Measurements from ENCODE around the gene FCHSD2.
A peak's percentile ranks its signal among the peaks of the same experiment; 100 is the strongest.
"Not testable (repeated sequence)": the region's sequence is repeated elsewhere in the genome, so short reads cannot be mapped to it uniquely, and the experiment has no call there.

The FCHSD2 gene

DNA sequence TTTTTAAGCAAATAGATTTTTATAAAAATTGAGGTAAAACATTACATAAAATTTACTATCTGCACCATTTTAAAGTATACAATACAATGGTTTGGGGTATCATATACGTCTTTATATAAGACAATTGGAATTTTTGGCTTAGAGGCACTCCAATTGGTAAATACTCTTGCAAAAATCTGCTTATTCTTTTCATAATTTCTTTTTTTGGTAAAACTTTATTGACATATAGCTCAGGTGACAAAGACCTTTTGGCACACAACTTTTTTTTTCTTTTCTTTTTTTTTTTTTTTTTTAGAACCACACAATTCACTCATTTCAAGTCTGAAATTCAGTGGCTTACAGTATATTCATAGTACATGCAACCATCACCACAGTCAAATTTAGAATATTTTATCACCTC, 270.1 kb downstream of the FCHSD2 start:
- DNase-seq (ENCODE audit: low read depth), result no peak

DNA sequence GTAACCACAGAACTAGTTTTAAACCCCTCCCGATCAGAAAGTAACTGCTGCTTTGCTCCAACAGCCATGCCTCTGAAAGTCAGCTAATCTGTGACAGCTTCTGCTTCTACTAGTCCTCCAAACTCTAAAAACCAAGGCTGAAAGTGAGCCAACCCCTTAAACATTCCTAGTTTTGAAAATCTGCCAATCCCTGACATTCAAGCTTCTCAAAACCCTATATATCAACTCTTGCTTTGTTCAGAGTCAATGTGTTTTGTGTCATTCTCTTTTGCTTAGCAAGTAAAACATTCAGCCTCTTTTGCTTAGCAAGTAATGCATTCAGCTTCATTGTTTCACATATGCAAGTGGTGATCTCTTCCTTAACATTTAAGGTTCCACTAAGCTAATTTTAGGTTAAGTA, 271.0 kb downstream of the FCHSD2 start:
- DNase-seq (ENCODE audit: low read depth), result peak; percentile 25

DNA sequence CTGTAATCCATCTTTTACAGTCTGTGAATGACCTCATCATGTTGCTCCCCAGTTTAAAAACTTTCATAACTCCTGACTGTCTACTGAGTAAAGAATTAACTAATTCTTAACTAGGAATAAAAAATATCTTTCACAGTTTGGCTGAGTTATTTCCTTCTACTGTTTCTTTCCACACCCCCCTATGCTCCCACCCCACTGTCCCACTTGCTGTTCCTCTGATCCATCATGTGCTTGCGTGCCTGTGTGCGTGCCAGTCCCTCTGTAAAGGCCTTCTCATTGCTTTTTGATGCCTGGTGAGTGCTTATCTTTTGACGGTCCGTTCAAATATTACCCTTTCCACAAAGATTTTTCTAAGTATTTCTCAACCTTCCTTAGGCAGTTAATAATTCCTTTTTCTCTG, 272.3 kb downstream of the FCHSD2 start:
- peak; percentile 45 for DNase-seq (ENCODE audit: low read depth)

DNA sequence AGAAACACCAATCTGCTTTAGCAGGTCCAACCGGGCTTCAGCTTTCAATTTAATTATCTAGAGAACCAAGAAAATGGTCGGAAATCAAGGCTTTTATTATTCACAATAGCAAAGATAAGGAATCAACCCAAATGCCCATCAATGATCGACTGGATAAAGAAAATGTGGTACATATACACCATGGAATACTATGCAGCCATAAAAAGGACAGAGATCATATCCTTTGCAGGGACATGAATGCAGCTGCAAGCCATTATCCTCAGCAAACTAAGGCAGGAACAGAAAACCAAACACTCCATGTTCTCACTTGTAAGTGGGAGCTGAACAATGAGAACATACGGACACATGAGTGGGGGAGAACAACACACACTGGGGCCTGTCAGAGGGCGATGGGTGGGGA, 274.1 kb downstream of the FCHSD2 start:
- DNase-seq (ENCODE audit: low read depth), result no peak

DNA sequence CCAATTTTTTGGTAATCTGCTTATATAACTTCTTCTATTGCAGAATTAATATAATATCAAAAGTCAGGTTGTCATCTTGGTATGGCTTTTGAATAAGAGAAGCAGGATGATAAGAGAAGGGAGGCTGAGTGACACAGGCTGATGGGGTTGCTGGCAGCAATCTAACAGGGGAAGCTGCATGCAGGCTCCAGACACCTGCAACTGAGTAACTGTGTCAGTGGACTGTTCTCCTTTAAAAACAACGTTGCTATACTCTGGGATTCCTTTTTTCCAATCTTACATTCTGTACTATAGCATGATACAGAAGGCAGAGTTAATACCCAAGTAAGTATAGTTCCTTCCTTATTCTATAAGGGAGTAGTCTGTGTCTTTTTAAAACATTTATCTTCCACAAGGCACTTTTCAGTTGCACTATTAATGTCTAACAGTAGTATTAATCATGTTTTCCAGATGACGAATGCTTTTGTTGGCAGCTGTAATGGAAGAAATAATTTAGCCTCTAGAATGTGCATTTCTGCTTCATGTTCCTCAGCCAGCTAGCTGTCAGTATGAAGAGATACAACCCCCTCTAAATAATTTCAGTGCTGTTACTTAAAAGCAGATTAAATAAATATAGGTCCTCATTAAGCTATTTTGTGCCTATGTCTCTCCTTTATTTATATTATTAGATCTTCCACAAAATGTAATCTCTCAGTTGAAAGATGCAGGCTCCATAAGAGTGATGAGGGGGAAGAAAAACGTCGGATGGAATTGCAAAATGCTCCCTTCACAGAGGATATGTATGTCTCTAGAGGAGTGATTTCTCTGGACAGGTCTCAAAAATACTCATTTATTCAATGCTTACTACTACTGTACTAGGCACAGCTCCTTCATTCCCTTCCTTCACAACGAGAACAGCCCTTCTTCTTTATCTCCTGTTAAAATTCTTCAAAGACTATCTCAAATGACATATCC, 277.1 kb downstream of the FCHSD2 start:
- peak; percentile 60 for DNase-seq (ENCODE audit: low read depth)

DNA sequence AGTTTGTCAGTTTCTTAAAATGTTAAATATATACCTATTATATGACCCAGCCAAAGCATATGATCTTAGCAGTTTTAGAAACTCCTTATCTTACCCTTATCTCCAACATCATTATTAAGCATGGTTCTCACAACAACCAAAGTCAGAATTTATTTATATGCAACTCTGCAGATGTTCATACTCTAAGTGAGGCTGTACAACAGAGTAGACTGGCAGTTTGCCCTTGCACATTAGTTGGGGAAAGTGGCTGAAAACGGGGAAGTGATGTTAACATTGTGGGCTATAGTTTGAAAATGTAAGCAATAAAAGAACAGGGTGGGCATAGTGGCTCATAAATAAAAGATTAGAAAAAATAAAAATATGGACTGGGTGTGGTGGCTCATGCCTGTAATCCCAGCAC, 278.2 kb downstream of the FCHSD2 start:
- DNase-seq (ENCODE audit: low read depth), result no peak

DNA sequence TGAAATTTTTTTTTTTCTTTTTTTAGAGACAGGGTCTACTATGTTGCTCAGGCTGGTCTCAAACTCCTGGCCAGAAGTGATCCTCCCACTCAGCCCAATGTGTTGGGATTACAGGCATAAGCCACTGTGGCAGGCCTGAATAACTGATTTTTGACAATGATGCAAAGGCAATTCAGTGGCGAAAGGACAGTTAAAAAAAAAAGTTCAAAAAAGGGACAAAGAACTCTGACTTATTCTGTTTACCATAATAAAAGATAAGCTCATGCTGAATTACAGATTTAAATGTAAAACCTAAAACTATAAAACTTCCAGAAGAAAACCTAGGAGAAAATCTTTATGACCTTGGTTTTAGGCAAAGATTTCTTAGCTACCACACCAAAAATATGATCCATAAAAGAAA, 279.0 kb downstream of the FCHSD2 start:
- no peak for DNase-seq (ENCODE audit: low read depth)

DNA sequence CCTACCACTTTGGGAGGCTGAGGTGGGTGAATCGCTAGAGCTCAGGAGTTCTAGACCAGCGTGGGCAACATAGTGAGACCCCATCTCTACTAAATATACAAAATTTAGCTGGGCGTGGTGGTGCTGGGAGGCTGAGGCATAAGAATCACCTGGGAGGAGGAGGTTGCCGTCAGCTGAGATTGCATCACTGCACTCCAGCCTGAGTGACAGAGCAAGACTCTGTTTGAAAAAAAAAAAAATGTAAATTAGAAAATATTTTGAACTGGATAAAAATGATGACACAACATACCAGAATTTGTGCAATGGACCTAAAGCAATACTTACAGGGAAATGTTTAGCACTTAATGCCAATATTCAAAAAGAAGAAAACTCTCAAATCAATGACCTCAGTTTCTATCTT, 281.5 kb downstream of the FCHSD2 start:
- peak; percentile 35 for DNase-seq (ENCODE audit: low read depth)

DNA sequence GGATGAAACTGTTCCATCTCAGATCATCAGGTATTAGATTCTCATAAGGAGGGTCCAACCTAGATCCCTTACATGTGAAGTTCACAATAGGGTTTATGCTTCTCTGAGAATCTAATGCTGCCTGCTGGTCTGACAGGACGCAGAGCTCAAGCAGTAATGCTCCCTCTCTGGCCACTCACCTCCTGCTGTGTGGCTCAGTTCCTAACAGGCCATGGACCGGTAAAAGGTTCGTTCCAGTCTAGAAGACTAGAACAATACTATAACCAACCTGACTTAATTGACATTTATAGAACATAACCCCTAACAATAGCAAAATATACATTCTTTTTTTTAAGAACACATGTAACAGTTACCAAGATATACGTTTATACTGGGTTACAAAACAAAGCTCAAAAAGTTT, 282.1 kb downstream of the FCHSD2 start:
- DNase-seq (ENCODE audit: low read depth), result no peak

DNA sequence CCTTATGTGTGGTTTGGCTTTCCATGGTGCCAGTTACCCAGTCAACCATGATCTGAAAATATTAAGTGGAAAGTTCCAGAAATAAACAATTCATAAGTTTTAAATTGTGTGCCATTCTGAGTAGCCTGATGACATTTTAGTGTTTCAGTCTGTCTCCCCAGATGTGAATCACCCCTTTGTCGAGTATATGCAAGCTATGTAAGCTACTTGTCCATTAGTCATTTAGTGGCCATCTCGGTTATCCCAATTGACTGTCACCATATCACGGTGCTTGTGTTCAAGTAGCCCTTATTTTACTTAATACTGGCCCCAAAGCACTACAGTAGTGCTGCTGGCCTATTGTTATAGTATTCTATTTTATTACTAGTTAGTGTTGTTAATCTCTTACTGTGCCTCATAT, 283.0 kb downstream of the FCHSD2 start:
- no peak for DNase-seq (ENCODE audit: low read depth)

DNA sequence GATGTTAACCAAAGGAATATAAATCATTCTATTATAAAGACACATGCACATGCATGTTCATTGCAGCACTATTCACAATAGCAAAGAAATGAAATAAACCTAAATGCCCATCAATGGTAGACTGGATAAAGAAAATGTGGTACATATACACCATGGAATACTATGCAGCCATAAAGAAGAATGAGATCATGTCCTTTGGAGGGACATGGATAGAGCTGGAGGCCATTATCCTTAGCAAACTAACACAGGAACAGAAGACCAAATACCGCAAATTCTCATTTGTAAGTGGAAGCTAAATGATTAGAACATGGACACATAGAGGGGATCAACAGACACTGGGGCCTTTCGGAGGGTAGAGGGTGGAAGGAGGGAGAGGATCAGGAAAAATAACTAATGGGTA, 283.9 kb downstream of the FCHSD2 start:
- DNase-seq (ENCODE audit: low read depth), result not testable (repeated sequence)

DNA sequence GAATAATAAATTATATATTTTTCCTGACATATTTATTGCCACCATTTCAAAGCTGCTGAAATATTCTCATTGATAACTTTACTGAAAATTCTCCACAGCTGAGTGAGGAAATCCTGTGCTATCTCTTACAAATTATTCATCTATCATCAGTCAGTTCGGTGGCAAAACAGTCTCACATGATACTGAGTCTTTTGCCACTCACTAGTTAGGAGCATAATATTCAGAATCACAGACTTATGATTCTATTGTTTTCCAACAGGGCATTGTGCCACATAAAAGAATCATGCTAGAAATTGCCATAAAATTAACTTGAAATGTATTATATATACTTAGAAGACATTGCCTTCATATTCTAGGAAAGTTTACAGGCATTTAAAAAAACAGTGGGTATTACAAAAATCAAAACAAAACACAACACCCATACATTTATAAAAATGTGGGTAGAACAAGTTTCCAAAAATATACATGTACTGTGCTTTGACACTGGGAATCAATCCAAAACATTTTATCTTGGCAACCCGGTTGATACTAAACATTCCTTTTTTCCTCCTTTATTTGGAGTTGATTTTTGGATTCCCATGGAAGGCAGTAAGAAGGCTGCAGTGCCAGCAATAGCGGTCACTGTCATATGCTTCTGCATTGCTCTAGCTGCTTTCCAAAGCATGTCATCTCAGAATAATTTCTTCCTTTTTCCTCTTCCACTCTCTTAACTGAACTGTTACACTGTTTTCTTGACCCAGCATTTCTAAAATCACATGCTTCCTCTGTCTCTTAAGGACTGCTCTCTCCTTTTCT, 285.4 kb downstream of the FCHSD2 start:
- DNase-seq (ENCODE audit: low read depth), result no peak

DNA sequence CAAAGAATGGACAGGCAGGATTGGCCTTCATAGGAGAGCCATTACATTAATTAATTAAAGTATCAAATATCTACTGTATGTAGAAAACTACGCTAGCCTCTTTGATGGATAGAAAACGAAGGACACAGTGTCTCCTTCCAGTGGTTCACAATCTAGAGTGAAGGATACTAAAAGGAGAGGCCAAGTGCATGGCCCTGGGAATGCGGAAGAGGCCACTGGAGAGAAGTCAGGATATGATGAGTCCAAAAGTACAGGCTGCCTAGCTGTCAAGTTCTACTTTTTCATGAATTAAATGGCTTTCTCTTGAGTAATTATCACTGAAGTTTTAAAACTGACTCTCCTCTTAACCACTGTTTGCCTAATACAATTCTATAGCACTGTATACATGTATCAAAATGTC, 286.1 kb downstream of the FCHSD2 start:
- no peak for DNase-seq (ENCODE audit: low read depth)

DNA sequence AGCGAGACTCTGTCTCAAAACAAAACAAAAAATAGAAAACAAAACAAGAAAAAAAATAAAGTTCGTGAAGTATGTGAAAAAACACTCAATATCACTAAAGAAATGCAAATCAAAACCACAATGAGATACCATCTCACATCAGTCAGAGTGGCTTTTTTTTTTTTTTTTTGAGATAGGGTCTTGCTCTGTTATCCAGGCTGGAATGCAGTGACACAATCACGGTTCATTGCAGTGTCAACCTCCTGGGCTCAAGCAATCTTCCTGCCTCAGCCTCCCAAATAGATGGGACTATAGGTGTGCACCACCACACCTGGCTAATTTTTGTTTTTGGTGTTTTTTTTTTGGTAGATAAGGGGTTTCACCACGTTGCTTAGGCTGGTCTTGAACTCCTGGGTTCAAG, 290.4 kb downstream of the FCHSD2 start:
- peak; percentile 81 for DNase-seq (ENCODE audit: low read depth)

DNA sequence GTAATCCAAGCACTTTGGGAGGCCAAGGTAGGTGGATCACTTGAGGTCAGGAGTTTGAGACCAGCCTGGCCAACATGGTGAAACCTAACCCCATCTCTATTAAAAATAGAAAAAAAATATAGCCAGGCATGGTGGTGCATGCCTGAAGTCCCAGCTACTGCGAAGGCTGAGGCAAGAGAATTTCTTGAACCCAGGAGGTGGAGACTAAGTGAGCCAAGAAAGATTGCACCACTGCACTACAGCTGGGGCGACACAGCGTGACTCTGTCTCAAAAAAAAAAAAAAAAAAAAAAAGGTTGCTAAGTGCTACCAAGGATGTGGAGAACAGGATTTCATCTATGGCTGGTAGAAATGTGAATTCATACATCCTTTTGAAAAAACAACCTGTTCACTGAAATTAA, 291.3 kb downstream of the FCHSD2 start:
- no peak for DNase-seq (ENCODE audit: low read depth)

DNA sequence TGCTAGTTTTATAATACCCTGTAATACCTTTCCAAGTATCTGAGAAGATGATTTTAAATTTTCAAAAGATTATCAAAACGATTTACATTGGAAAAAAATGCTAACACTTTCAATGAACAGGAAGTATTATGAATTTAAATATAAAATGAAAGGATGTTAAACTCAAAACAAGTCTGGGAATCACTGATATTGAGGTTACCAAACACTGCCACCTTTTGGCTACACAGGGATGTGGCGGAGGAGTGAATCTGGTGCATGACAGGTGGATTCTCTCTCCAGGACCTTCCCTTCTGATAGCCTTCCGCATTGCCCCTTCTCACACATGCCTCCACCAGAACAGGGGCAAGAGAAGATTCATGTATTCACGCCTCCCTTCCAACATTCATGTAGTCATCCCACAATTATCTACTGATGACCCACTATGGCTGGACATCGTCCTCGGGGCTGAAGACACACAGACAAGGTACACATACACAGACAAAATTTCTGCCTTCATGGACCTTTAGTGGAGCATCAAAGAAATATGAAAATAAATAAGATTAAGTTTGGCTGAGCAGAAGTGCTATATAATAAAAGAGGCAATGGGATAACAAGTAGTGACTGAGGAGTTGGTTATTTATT, 293.2 kb downstream of the FCHSD2 start:
- no peak for DNase-seq (ENCODE audit: low read depth)

DNA sequence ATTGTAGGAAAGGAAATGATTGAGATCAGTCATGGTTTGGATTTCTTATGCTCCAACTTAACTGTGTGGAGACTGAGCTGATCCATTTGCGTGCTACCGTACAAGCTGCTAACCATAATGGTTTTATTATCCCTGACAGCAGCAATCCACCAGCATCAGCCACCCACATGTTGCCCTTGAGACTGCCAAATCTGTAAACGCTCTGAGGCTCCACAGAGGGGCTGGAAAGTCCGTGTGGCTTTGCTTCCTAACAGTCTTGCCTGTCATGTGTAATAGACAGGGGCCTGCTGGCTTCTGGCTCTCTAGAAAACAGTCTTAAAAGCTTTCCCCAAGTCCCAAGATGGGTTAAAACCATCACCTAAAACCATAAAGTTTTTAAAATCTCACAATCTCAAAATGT, 297.8 kb downstream of the FCHSD2 start:
- DNase-seq (ENCODE audit: low read depth), result peak; percentile 75

DNA sequence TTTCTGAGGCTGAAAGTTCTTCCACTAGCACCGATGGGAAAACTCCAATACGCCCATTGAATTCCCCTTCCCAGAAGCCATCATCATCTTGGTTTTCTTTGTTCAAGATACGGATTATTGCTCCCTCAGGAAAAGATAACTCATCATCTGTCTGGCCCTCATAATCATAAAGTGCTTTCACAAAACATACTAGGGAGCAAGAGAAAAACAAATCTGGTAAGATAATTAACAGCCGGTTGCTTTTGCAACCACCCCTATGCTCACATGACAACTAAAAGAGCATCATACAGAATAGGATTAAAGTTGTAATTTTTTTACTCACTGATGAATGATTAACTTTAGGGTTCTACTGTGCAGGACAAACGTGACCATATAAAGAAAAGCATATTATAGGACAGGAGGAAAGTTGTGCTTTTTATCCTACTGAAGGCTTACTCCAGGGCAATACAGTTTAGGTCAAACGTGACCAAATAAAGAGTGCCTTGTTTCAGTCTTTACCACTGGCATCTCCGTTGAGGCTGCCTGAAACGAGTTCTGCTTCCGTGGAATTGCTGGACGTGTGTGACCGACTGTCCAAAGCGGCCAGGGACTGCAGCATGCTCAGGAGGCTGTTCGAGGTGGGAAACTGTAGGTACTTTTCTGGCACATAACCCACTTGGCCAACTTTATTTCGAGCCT, 299.3 kb downstream of the FCHSD2 start:
- DNase-seq (ENCODE audit: low read depth), result no peak

DNA sequence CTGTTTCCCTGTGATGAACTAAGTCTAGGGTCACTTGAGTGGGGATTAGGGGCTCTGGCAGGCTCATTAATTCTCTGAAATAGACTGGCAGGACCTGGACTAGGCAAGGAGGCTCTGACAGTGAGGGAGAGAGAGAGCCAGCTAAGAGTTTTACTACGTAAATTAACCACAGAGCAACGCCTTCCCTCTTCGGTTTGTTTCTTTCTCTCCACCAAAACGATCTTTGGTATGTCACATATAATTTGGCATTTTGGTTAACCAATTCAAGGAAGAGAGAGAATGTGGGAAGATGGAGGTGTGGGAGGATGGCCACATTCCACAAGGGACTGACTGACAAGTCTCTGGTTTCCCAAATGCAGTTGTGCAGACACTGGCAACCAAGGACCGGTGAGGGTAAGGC, 300.0 kb downstream of the FCHSD2 start:
- no peak for DNase-seq (ENCODE audit: low read depth)

DNA sequence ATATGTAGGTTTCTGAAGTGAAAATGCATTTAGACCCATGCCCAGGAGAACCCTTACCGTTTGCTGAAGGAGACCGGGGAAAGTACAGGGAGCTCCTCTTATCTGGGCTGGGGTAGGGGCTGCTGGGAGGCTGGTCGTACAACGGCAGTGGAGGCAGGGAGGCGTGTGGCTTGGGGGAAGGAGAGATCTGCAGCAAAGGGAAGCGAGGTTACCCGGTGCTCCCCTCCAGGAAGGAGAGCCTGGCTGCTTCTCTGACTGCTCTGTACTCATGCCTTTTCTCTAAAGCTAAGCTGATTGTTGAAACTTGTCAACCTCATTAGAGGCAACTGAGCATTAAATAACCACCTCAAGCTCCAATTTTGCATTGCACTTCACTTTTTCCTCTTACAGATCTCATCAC, 300.7 kb downstream of the FCHSD2 start:
- DNase-seq (ENCODE audit: low read depth), result no peak

DNA sequence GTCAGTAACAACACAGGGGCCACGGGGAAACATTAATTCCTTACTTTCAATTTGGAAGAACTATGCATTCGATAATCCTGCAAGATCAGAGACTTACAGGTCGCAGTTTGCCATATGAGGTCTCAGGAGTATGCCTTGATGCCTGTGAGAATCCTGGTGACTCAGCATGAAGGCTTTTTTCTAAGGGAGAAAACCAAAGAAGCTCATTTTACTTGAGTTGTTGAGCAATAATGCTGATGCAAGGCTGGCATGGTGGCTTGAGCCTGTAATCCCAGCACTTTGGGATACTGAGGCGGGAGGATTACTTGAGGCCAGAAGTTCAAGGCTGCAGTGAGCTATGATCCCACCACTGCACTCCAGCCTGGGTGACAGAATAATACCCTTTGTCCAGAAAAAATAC, 301.3 kb downstream of the FCHSD2 start:
- peak; percentile 98 for DNase-seq (ENCODE audit: low read depth)

DNA sequence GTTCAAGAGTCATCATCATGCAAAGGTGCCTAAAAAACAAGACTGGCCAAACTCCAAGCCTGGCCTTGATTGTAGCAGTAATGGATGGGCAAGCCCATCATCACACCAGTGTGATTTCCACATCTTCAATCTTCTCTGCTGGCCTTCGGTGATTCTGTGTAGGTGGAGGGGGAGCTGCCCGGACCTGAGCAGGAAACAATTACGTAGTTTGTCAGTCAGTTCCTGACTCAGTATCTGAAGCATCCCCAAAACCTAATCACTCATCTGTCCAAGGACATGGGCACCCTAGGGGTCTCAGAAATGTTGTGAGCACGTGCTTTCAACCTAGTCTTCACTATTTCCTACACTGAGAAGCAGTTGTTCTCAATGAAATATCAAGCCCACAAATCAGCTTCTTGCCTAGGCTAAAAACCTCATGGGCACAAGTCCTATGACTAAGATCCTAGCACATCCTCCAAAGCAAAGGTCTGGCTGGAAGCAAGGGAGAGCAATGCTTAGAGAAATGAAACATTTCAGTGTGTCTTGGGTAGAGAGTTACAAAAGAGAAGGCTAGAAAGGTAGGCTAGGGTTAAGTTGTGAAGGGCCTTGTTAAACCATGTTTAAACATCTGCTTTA, 303.3 kb downstream of the FCHSD2 start:
- DNase-seq (ENCODE audit: low read depth), result peak; percentile 95

Data from amniotic epithelial cell (primary cell).